Endothelial cell of umbilical vein (primary cell): ENCODE data around the gene PDGFA.

Experiments
- EZH2 ChIP-seq: IDR thresholded peaks from 2 replicates; pipeline ENCODE4 v1.6.1; 2012; ENCODE audit warnings: borderline replicate concordance, low read depth, mild to moderate bottlenecking, moderate library complexity, low read length, inconsistent platforms; ENCODE audit not compliant: severe bottlenecking
- FOS ChIP-seq: IDR thresholded peaks from 2 replicates; pipeline ENCODE4 v1.6.1; 2011; ENCODE audit warnings: mild to moderate bottlenecking, low read length, moderate library complexity, borderline replicate concordance; ENCODE audit not compliant: insufficient read depth
- POLR2A ChIP-seq: IDR thresholded peaks from 2 replicates; pipeline ENCODE4 v1.6.1; 2012; ENCODE audit warnings: low read depth, mild to moderate bottlenecking, control low read depth, low read length
- TF ChIP-seq, protein P1 (sequence below): IDR thresholded peaks from 2 replicates; pipeline ENCODE4 v1.6.1; 2011; ENCODE audit not compliant: insufficient read depth, insufficient read length
- TF ChIP-seq, protein P2 (sequence below), 2 donors: IDR thresholded peaks; 1 replicate in 1 of 2; 2 replicates in 1 of 2; pipeline ENCODE4 v1.5.1; 2011; ENCODE audit warnings: low read length in 2 of 2, mild to moderate bottlenecking in 2 of 2, moderate library complexity in 2 of 2, control low read depth in 1 of 2, inconsistent platforms in 1 of 2, low read depth in 1 of 2; ENCODE audit not compliant: insufficient read depth in 1 of 2; ENCODE audit errors: extremely low read depth in 1 of 2

DNA sequence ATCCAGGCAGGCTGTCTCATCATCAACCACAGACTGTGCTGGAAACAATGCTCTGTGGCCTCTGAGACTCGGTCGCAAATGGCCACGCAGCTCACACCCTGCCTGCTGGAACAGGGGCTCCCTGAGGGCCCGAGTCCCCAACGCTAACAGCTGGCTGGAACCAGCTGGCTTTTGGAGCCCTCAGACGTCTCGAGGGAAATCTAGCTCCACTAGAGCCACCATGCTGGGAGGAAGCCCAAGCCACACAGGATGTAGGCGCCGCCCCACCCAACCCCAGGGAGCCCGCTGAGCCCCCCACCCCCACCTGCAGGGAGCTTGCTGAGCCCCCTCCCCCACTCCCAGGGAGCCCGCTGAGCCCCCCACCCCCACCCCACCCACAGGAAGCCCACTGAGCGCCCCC lies 21.4 kb upstream of the PDGFA start:
- TF ChIP-seq, protein P1, sequence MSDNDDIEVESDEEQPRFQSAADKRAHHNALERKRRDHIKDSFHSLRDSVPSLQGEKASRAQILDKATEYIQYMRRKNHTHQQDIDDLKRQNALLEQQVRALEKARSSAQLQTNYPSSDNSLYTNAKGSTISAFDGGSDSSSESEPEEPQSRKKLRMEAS, result no peak
- TF ChIP-seq POLR2A (no peak), EZH2 (no peak), FOS (no peak)
- TF ChIP-seq, protein P2, sequence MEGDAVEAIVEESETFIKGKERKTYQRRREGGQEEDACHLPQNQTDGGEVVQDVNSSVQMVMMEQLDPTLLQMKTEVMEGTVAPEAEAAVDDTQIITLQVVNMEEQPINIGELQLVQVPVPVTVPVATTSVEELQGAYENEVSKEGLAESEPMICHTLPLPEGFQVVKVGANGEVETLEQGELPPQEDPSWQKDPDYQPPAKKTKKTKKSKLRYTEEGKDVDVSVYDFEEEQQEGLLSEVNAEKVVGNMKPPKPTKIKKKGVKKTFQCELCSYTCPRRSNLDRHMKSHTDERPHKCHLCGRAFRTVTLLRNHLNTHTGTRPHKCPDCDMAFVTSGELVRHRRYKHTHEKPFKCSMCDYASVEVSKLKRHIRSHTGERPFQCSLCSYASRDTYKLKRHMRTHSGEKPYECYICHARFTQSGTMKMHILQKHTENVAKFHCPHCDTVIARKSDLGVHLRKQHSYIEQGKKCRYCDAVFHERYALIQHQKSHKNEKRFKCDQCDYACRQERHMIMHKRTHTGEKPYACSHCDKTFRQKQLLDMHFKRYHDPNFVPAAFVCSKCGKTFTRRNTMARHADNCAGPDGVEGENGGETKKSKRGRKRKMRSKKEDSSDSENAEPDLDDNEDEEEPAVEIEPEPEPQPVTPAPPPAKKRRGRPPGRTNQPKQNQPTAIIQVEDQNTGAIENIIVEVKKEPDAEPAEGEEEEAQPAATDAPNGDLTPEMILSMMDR (IDR thresholded peaks at IDR 0.05; ENCODE audit: extremely low read depth in 1 of 2, insufficient read depth in 1 of 2, low read depth in 1 of 2, low read length in 2 of 2), result no peak
